ENCODE data around the gene ULBP3. TPM values are rescaled to one million over a fixed set of nuclear protein-coding genes. Genes with fewer than 3 reads are reported as not detected.
"Not testable (repeated sequence)": the region's sequence is repeated elsewhere in the genome, so short reads cannot be mapped to it uniquely, and the experiment has no call there.

ULBP3 gene
- total RNA-seq, 3 donors from 2014 or later: 0.32 to 1.9 (median 1.9) TPM

DNA sequence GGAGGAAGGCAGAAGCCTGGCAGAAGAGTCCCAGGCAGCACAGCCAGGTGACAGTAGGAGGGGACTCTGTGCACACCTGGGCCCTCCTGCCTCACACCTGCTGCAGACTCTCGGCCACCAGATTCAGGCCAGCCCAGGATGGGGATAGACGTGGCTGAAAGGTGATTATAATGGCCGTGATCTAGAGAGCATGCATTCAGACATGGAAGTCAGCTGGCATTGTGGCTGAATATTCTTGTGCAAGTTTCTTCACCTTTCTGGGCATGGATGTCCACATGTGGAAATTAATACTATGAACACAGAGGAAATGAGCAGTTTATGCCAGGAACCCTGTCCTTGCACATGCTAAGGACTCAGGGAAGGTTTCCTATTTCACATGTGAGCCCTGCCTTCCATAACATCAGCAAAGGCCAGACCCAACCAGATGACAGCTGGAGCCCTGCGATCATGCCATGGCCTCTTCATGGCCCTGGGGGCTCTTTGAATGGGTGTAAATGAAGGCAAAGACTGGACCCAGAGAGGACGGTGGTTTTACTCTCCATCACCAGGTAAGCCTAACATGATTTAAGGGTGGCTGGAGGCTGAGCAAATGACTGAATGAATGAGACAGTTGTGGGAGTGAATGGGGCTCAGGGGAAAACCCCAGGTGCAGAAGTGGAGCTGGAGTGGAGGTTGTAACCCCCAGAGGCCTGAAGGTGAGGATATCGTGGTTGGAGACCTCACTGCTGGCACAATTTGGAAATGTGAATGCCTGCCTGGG, 40.9 kb downstream of the ULBP3 start:
- no peaks in the 10 kb centered on the region for H3K9me3 ChIP-seq
- TF ChIP-seq, protein P1, sequence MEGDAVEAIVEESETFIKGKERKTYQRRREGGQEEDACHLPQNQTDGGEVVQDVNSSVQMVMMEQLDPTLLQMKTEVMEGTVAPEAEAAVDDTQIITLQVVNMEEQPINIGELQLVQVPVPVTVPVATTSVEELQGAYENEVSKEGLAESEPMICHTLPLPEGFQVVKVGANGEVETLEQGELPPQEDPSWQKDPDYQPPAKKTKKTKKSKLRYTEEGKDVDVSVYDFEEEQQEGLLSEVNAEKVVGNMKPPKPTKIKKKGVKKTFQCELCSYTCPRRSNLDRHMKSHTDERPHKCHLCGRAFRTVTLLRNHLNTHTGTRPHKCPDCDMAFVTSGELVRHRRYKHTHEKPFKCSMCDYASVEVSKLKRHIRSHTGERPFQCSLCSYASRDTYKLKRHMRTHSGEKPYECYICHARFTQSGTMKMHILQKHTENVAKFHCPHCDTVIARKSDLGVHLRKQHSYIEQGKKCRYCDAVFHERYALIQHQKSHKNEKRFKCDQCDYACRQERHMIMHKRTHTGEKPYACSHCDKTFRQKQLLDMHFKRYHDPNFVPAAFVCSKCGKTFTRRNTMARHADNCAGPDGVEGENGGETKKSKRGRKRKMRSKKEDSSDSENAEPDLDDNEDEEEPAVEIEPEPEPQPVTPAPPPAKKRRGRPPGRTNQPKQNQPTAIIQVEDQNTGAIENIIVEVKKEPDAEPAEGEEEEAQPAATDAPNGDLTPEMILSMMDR (IDR thresholded peaks at IDR 0.05): no peak
- no peaks in the 10 kb centered on the region for H3K36me3 ChIP-seq (ENCODE audit: low read depth)
- DNase-seq (no peak), ATAC-seq (no peak)
- intact Hi-C loops (cut with DNase I, micrococcal nuclease): no loop called here
- H3K4me1 ChIP-seq (ENCODE audit: low read depth): peaks cover 13% of the 10 kb centered on the region
- H3K4me3 ChIP-seq: no peak overlapping the region

DNA sequence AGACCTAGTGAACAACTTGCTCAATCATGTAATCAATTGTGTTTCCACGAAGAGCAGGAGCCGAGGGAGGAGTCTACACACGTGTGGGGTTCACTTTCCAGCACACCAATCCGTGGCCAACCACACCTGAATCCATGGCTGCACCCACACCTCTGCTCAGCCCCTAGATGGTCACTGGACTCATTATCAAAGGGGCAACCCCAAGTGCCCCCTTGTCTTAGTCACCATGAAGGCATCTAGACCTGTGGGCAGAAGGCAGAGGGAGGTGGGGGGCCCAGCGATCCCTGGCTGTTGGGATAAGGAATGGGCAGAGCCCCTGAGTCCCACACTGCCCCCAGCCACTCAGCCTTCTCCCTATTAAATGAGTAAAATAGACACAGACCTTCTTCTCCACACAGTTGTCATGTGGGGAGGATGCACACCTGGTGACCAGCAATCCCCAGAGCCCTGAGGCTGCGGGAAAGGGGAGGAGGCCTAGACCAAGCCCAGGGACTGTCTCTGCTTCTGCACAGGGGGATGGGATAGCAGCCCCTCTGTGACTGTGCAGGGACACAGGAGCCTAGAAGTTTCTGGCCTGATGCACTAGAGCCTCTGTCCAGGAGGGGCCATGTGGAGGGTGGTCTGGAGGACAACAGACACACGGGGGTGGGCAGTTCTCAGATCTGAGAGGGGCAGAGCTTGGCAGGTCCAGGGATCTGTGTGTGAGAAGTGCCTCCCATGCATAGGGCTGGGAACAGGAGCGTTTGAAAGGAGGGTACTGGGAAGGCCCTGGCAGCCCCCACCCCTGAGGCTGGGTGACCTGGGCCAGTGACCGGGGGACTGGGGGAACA, 41.7 kb downstream of the ULBP3 start:
- Histone ChIP-seq H3K9me3 (no peaks in the 10 kb centered on the region), H3K4me3 (no peak overlapping the region), H3K4me1 (ENCODE audit: low read depth) (peaks cover 13% of the 10 kb centered on the region), H3K36me3 (ENCODE audit: low read depth) (no peaks in the 10 kb centered on the region)
- TF ChIP-seq, protein P1 (IDR thresholded peaks at IDR 0.05): no peak
- ATAC-seq: no peak
- no peak for DNase-seq
- intact Hi-C loops (cut with DNase I, micrococcal nuclease): no loop called here

DNA sequence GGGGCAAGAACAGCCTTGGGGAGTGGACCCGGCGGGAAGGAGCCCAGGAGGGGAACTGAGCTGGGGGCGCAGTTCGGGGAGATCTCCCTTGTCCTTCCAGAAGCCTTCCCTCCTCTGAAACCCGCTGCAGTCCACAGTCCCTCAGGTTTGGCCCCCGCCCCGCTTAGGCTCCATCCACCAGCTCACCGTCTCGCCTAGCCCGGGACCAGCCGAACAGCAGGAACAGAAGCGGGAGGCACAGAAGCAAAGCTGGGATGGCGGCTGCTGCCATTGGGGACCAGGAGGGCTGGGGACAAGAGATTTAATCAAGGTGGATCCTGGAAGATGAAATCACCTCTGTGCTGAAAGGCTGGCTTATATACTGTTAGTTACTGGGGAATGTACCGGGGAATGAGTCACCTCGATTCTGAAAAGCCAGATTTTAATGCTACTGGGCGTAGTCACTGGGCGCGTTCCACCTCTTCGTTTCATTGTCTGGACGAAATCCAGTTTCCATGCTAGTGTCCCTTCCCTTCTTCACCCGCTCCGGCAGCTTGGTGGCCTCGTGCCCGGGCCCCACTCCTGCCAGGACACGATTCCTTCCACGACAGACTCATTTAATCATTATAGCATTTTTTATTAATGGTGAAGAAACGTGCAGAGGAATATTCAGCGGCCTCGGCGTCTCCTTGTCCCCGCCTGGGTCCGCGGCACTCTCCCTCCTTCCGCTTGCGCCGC, 43.6 kb downstream of the ULBP3 start, which contains the start of gene RAET1L:
RAET1L (minus strand) TSS at position 332 of the 717 bp plus-strand sequence; CDS start at position 271, 61 bp downstream.
- Histone ChIP-seq H3K36me3 (ENCODE audit: low read depth) (no peaks in the 10 kb centered on the region), H3K4me3 (no peak within 1 kb of the TSS), H3K4me1 (ENCODE audit: low read depth) (peaks cover 13% of the 10 kb centered on the region), H3K9me3 (no peaks in the 10 kb centered on the region)
- TF ChIP-seq, protein P1 (IDR thresholded peaks at IDR 0.05): no peak
- peak in 2 of 3 donors; percentile 57 to 72 for DNase-seq
- intact Hi-C loops (cut with DNase I, micrococcal nuclease): no loop called here
- ATAC-seq: peak; percentile 92

GRCh38 chr6:150024646-150025155, 44.2 kb downstream of the ULBP3 start:
- intact Hi-C loops (cut with DNase I, micrococcal nuclease): no loop called here
- no peaks in the 10 kb centered on the region for H3K9me3 ChIP-seq
- no peak overlapping the region for H3K4me3 ChIP-seq
- ATAC-seq (no peak), DNase-seq (no peak)
- TF ChIP-seq, protein P1 (IDR thresholded peaks at IDR 0.05): no peak
- H3K36me3 ChIP-seq (ENCODE audit: low read depth): no peaks in the 10 kb centered on the region
- H3K4me1 ChIP-seq (ENCODE audit: low read depth): peaks cover 13% of the 10 kb centered on the region

- H3K36me3 ChIP-seq (ENCODE audit: low read depth); intact Hi-C loops (cut with DNase I, micrococcal nuclease); H3K9me3 ChIP-seq; H3K4me3 ChIP-seq; ATAC-seq; DNase-seq: not testable (repeated sequence)
- H3K4me1 ChIP-seq (ENCODE audit: low read depth): peaks cover 13% of the 10 kb centered on the region
These were observed 44.9 kb downstream of the ULBP3 start for GRCh38 chr6:150024021-150024420.

GRCh38 chr6:150021870-150022269, 47.1 kb downstream of the ULBP3 start:
- H3K4me3 ChIP-seq; DNase-seq; intact Hi-C loops (cut with DNase I, micrococcal nuclease); H3K36me3 ChIP-seq (ENCODE audit: low read depth); H3K9me3 ChIP-seq; ATAC-seq: not testable (repeated sequence)
- H3K4me1 ChIP-seq (ENCODE audit: low read depth): peaks cover 13% of the 10 kb centered on the region

Data from mucosa of descending colon (tissue), 3 donors.